Neural crest cell (in vitro differentiated cells): ENCODE data around the gene NAV2. TPM values are rescaled to one million over a fixed set of nuclear protein-coding genes. Genes with fewer than 3 reads are reported as not detected.

ENCODE experiments used
- DNase-seq: peaks from one replicate; pipeline ENCODE4 v3.0.0; 2021; ENCODE audit warnings: low read depth, mixed read lengths, low spot score
- H3K27ac Mint-ChIP-seq: one replicate; pipeline ENCODE4 v1.8.0; 2021; ENCODE audit warnings: mild to moderate bottlenecking, mixed read lengths; ENCODE audit not compliant: unreplicated experiment
- H3K27me3 Mint-ChIP-seq: 2 replicates; pipeline ENCODE4 v1.8.0; 2021; ENCODE audit warnings: low read depth, mild to moderate bottlenecking, mixed read lengths
- H3K36me3 Mint-ChIP-seq: 2 replicates; pipeline ENCODE4 v1.8.0; 2021; ENCODE audit warnings: low read depth, mild to moderate bottlenecking, mixed read lengths
- H3K4me1 Mint-ChIP-seq: 2 replicates; pipeline ENCODE4 v1.8.0; 2021; ENCODE audit warnings: mixed read lengths
- H3K4me3 Mint-ChIP-seq: one replicate; pipeline ENCODE4 v1.8.0; 2021; ENCODE audit warnings: mild to moderate bottlenecking, mixed read lengths
- H3K9me3 Mint-ChIP-seq: 2 replicates; pipeline ENCODE4 v1.8.0; 2021; ENCODE audit warnings: mixed read lengths
- total RNA-seq: library from RNA; stranded (reverse); gene quantifications from 2 replicates; pipeline ENCODE4 v1.2.1, GENCODE V29; 2021
- TF ChIP-seq, protein P1 (sequence below): fragments of 200-600 bp; sonication (generic); conservative IDR thresholded peaks from 2 replicates; pipeline ENCODE4 v1.5.0; 2021; ENCODE audit warnings: antibody characterized with exemption, mild to moderate bottlenecking

NAV2 gene
- total RNA-seq, 1 donor from 2014 or later: 14.1 TPM

DNA sequence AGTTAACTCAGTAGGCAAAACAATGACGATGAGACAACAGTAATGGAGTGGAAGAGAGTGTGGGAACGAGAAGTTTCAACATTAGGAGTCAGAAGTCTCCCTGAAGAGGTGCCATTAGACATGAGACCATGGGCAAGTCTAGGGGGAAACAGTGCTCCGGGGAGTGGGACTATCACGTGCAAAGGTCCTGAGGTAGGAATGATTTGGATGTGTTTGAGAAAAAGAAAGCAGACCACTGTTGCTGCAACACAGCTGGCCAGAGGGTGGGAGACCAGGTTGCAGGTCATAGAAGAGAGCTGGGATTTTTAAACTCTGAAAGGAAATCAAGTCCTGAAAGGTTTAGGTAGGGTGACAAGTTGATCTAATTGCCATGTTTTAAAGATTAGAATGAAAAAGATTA lies 63.0 kb downstream of the NAV2 start:
- Mint-ChIP-seq H3K4me3 (peak overlapping the region; percentile 84), H3K27ac (no peak overlapping the region), H3K27me3 (peaks cover 44% of the 10 kb centered on the region), H3K4me1 (peaks cover 67% of the 10 kb centered on the region), H3K36me3 (no peaks in the 10 kb centered on the region), H3K9me3 (no peaks in the 10 kb centered on the region)
- TF ChIP-seq, protein P1, sequence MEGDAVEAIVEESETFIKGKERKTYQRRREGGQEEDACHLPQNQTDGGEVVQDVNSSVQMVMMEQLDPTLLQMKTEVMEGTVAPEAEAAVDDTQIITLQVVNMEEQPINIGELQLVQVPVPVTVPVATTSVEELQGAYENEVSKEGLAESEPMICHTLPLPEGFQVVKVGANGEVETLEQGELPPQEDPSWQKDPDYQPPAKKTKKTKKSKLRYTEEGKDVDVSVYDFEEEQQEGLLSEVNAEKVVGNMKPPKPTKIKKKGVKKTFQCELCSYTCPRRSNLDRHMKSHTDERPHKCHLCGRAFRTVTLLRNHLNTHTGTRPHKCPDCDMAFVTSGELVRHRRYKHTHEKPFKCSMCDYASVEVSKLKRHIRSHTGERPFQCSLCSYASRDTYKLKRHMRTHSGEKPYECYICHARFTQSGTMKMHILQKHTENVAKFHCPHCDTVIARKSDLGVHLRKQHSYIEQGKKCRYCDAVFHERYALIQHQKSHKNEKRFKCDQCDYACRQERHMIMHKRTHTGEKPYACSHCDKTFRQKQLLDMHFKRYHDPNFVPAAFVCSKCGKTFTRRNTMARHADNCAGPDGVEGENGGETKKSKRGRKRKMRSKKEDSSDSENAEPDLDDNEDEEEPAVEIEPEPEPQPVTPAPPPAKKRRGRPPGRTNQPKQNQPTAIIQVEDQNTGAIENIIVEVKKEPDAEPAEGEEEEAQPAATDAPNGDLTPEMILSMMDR: no peak
- DNase-seq: no peak

DNA sequence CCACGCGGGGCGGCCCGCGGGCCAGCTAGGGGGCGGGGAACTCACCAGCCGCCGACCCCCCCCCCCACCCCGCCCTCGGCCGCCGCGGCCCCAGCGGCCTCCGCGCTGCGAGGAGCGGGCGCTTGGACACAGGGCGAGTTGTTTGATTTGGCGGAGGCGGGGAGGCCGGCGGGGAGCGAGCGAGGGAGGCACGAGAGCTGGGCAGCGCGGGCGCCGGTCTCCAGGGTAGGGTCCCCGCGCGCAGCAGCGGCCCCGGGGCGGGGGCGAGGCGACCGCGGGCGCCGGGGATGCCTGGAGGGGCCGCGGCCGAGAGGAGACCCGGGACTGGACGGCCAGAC lies 64.4 kb downstream of the NAV2 start:
- H3K27ac Mint-ChIP-seq: no peak overlapping the region
- peak overlapping the region; percentile 89 for H3K4me3 Mint-ChIP-seq
- DNase-seq: peak; percentile 34
- H3K4me1 Mint-ChIP-seq: peaks cover 67% of the 10 kb centered on the region
- H3K9me3 Mint-ChIP-seq: no peaks in the 10 kb centered on the region
- TF ChIP-seq, protein P1: no peak
- peaks cover 44% of the 10 kb centered on the region for H3K27me3 Mint-ChIP-seq
- H3K36me3 Mint-ChIP-seq: no peaks in the 10 kb centered on the region

DNA sequence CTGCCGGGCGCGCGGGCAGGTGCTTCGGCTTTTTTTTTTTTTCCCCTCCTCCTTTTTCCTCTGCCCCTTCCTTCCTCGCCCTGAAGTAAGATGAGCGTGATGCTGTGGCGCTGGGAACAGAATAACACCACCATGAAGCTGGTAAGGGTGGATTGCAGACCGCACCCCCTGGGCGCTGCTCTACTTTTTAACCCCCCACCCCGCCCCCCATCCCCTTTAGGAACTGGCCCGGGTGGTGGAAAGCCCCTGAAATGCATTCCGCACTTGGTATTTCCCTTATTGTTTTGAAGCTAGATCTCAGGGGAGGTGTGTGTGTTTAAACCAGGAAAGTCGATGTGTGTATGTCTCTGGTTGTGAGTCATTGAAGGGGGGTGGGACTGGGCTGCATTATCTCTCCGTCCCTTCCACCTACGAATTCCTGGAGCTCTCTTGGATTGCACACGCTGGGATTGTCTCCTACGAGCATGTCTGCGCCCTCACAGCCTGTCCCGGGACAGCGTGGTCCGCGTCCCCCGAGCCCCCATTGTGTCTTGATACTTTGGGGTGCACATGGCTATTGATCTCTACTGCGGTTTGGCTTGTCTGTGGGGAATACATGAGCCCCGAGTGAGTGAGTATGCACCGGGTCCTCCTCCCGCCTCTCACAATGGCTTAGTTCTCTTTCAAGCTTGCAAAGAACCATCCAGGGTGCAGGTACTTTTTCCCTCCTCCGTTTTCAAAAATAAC lies 64.9 kb downstream of the NAV2 start:
- Mint-ChIP-seq H3K27me3 (peaks cover 44% of the 10 kb centered on the region), H3K4me1 (peaks cover 63% of the 10 kb centered on the region), H3K36me3 (no peaks in the 10 kb centered on the region), H3K27ac (peak overlapping the region; percentile 63), H3K9me3 (no peaks in the 10 kb centered on the region), H3K4me3 (peak overlapping the region; percentile 89)
- no peak for DNase-seq
- TF ChIP-seq, protein P1: no peak

DNA sequence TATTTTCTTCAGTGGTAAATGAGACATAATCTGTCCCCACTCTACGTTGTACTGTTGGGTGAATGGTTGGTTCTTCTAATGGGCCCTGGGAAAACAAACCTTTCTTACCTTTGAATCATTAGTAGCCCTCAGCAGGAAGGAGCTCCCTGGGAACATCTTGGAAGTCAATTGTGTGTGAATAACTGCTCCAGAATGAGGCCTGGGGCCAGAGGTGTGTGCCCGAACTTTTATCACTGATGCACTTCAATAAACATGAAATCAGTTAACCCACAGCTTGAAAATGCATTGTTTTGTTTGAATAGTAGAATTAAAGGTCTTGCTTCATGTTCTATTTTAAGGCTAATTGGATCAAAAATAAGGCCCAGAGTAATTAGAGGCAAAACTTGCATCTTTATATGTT lies 67.1 kb downstream of the NAV2 start:
- no peak for DNase-seq
- Mint-ChIP-seq H3K9me3 (peaks cover 2% of the 10 kb centered on the region), H3K4me3 (peak overlapping the region; percentile 89), H3K36me3 (no peaks in the 10 kb centered on the region), H3K27me3 (peaks cover 37% of the 10 kb centered on the region), H3K27ac (no peak overlapping the region), H3K4me1 (peaks cover 59% of the 10 kb centered on the region)
- TF ChIP-seq, protein P1: no peak

DNA sequence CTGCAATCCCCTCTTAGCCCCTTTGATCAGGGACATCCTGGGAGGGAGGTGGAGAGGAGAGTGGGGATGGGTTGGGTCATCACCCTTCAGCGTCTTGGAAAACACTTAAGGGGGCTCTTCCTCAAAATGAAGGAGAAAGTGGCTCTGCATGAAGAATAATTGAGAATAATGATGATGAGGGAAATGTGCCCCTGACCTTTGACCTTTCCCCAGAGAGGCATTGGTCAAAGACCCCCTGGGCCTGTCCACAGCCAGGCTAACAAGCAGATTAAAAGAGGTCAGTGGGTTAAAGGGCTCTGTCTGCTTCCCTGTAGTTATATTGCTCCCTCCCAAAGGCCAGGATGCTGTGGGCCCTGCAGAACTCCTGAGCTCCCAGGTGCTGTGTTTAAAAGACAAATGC lies 68.7 kb downstream of the NAV2 start:
- Mint-ChIP-seq H3K27ac (no peak overlapping the region), H3K4me3 (peak overlapping the region; percentile 50), H3K27me3 (peaks cover 27% of the 10 kb centered on the region), H3K9me3 (peaks cover 2% of the 10 kb centered on the region), H3K4me1 (peaks cover 50% of the 10 kb centered on the region), H3K36me3 (no peaks in the 10 kb centered on the region)
- no peak for DNase-seq
- TF ChIP-seq, protein P1: no peak
